Brain microvascular endothelial cell (primary cell): ENCODE data around the gene LIMS2.

Source experiments
- DNase-seq: peaks from one replicate; pipeline ENCODE4 v3.0.0-alpha.2; 2020
- H3K27ac ChIP-seq: fragments of 250-450 bp; sonication (Bioruptor Pico); 2 replicates; pipeline ENCODE4 v1.5.1; 2020; ENCODE audit warnings: mild to moderate bottlenecking, moderate library complexity
- H3K27me3 ChIP-seq: fragments of 250-450 bp; sonication (Bioruptor Pico); replicated peaks from 2 replicates; pipeline ENCODE4 v1.5.1; 2020; ENCODE audit warnings: mild to moderate bottlenecking
- H3K36me3 ChIP-seq: fragments of 250-450 bp; sonication (Bioruptor Pico); replicated peaks from 2 replicates; pipeline ENCODE4 v1.5.1; 2020; ENCODE audit warnings: mild to moderate bottlenecking
- H3K4me3 ChIP-seq: 2 replicates; pipeline ENCODE4 v1.5.1; 2011; ENCODE audit warnings: low read depth, mild to moderate bottlenecking, control low read depth, low read length, moderate library complexity
- CTCF ChIP-seq: IDR thresholded peaks from 2 replicates; pipeline ENCODE4 v1.5.1; 2011; ENCODE audit warnings: low read depth, mild to moderate bottlenecking, moderate library complexity, low read length, control low read depth, inconsistent platforms; ENCODE audit errors: missing control alignments
- in situ Hi-C: cut with HindIII; loops from 2 replicates; pipeline ENCODE4 v1.10.0; 2017; ENCODE audit warnings: low sequenced_read_pairs, low pct_ligation_motif_present

LIMS2 gene

GRCh38 chr2:127598711-127599110 is 76.6 kb downstream of the LIMS2 start:
- H3K27me3 ChIP-seq: no peaks in the 10 kb centered on the region
- H3K4me3 ChIP-seq: no peak overlapping the region
- in situ Hi-C loops: no loop called here
- DNase-seq: peak; percentile 51
- no peak for TF ChIP-seq CTCF
- H3K27ac ChIP-seq: peak overlapping the region; percentile 67
- H3K36me3 ChIP-seq: no peaks in the 10 kb centered on the region

- DNase-seq: peak; percentile 64
- Histone ChIP-seq H3K27me3 (no peaks in the 10 kb centered on the region), H3K27ac (peak overlapping the region; percentile 67), H3K4me3 (no peak overlapping the region), H3K36me3 (no peaks in the 10 kb centered on the region)
- in situ Hi-C loops: no loop called here
- no peak for TF ChIP-seq CTCF
Measured at GRCh38 chr2:127597984-127598380, 77.3 kb downstream of the LIMS2 start.

DNA sequence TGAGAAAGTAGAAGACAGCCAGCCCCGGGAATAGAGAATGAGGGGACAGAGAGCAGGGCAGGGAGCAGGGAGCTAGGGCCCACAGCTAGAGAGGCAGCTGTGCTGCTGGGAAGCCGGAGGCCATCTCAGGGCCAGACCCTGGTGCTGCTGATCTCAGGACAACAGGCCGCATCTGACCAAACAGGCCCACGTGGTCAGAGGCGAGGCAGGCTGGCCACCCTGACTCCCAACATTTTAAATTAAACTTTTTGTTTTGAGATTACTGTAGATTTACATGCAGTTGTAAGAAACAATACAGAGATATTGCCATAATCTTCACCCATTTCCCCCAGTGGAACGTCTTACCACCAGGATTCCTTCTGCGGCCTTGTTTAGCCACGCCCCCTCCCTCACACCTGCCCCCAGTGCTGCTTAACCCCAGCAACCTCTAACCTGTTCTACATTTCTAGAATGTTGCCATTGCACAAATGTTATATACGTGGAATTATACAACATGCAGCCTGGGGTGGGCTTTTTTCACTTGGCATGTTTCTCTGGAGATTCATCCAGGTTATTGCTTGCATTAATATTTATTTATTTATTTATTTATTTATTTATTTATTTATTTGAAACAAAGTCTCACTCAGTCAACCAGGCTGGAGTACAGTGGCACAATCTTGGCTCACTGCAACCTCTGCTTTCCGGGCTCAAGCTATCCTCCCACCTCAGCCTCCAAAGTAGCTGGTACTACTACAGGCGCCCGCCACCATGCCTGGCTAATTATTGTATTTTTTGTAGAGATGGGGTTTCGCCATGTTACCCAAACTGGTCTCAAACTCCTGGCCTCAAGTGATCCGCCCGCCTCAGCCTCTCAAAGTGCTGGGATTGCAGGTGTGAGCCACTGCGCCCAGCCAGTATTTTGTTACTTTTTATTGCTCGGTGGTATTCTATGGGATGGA is 78.0 kb downstream of the LIMS2 start:
- Histone ChIP-seq H3K36me3 (no peaks in the 10 kb centered on the region), H3K4me3 (no peak overlapping the region), H3K27ac (peak overlapping the region; percentile 67), H3K27me3 (no peaks in the 10 kb centered on the region)
- no peak for TF ChIP-seq CTCF
- no peak for DNase-seq
- in situ Hi-C loops: no loop called here

GRCh38 chr2:127596311-127597045 is 78.9 kb downstream of the LIMS2 start:
- Histone ChIP-seq H3K27ac (no peak overlapping the region), H3K27me3 (no peaks in the 10 kb centered on the region), H3K4me3 (no peak overlapping the region), H3K36me3 (no peaks in the 10 kb centered on the region)
- no peak for TF ChIP-seq CTCF
- in situ Hi-C loops: no loop called here
- no peak for DNase-seq

- H3K27ac ChIP-seq: no peak overlapping the region
- H3K36me3 ChIP-seq: no peaks in the 10 kb centered on the region
- no peaks in the 10 kb centered on the region for H3K27me3 ChIP-seq
- no peak for TF ChIP-seq CTCF
- H3K4me3 ChIP-seq: no peak overlapping the region
- DNase-seq: no peak
- in situ Hi-C loops: no loop called here
Measured at GRCh38 chr2:127594116-127594591, 81.2 kb downstream of the LIMS2 start.
